HG02763 (cell line): ENCODE results near the gene SLC25A53.
"Not testable (repeated sequence)": the region's sequence is repeated elsewhere in the genome, so short reads cannot be mapped to it uniquely, and the experiment has no call there.

ENCODE experiments used
- ATAC-seq: cut with Tn5 transposase; IDR thresholded peaks from one replicate; pipeline ENCODE4 v1.9.1; 2021; ENCODE audit warnings: mild to moderate bottlenecking, moderate library complexity; ENCODE audit not compliant: unreplicated experiment

SLC25A53 gene

GRCh38 chrX:104075778-104076445, 80.9 kb downstream of the SLC25A53 start, which contains the start of gene TMSB15C:
Gene TMSB15C, minus strand, starts transcription at chrX:104076236.
- ATAC-seq = peak; percentile 99

GRCh38 chrX:104062636-104063035, 94.2 kb downstream of the SLC25A53 start:
- not testable (repeated sequence) for ATAC-seq

GRCh38 chrX:104054956-104055355, 101.9 kb downstream of the SLC25A53 start:
- ATAC-seq = not testable (repeated sequence)
